HCEC 1CT (cell line): ENCODE results near the gene BTNL2.
A peak's percentile ranks its signal among the peaks of the same experiment; 100 is the strongest.
"Not testable (repeated sequence)": the region's sequence is repeated elsewhere in the genome, so short reads cannot be mapped to it uniquely, and the experiment has no call there.

Source experiments
- DNase-seq: peaks from one replicate; pipeline ENCODE4 v3.0.0-alpha.2; 2017

BTNL2 gene, protein sequence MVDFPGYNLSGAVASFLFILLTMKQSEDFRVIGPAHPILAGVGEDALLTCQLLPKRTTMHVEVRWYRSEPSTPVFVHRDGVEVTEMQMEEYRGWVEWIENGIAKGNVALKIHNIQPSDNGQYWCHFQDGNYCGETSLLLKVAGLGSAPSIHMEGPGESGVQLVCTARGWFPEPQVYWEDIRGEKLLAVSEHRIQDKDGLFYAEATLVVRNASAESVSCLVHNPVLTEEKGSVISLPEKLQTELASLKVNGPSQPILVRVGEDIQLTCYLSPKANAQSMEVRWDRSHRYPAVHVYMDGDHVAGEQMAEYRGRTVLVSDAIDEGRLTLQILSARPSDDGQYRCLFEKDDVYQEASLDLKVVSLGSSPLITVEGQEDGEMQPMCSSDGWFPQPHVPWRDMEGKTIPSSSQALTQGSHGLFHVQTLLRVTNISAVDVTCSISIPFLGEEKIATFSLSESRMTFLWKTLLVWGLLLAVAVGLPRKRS

DNA sequence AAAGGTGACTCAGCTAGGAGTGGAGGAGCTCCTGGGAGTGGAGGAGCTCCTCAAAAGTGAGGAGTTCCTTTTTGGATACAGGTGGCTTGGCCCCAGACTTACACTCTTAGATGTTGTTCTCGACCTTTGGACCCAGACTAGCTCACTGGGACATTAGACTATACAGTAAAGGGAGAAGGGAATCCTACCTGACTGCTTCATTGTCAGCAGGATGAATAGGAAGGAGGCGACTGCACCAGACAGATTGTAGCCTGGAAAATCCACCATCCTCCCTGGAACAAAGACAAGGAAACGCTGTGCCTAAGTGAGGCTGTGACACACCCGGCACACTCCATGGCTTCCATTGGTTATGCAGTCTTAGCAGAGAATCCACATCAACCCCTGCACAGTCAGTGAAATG, at the start of gene BTNL2:
Gene BTNL2 (minus strand): TSS at position 325 of the 400 bp plus-strand sequence. CDS start 58 bp downstream, at position 267.
- DNase-seq = no peak

DNA sequence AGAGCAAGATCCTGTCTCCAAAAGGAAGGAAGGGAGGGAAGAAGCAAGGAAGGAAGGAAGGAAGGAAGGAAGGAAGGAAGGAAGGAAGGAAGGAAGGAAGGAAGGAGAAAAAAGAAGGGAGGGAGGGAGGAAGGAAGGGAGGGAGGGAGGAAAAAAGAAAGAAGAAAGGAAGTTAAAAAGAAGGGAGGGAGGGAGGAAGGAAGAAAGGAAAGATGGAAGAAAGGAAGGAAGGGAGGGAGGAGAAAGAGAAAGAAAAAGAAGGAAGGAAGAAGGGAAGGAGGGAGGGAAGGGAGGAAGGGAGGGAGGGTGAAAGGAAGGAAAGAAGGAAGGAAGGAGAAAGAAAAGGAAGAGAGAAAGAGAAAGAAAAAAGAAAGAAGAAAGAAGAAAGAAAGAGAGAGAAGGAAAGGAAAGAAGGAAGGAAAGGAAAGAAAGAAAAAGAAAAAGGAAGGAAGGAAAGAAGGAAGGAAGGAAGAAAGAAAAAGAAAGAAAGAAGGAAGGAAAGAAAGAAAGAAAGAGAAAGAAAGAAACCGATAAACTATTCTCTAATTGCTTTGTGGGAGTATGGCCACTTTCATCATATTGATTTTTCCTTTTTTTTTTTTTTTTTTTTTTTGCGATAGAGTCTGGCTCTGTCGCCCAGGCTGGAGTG, 42.2 kb upstream of the BTNL2 start:
- DNase-seq = no peak

DNA sequence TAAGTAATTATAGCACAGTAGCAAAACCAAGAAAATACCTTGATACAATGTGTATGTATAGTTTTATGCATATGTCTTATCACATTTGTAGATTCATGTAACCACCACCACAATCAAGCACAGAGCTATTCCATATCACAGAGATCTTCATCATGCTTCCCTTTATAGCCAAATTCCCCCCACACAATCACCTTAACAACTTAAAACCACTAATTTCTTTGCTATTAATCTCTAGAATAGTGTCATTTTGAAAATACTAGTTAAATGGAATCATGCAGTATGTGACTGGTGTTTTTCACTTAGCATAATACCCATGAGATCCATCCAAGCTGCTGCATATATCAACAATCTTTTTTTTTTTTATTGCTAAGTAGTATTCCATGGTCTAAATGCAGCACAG, 41.0 kb upstream of the BTNL2 start:
- no peak for DNase-seq

DNA sequence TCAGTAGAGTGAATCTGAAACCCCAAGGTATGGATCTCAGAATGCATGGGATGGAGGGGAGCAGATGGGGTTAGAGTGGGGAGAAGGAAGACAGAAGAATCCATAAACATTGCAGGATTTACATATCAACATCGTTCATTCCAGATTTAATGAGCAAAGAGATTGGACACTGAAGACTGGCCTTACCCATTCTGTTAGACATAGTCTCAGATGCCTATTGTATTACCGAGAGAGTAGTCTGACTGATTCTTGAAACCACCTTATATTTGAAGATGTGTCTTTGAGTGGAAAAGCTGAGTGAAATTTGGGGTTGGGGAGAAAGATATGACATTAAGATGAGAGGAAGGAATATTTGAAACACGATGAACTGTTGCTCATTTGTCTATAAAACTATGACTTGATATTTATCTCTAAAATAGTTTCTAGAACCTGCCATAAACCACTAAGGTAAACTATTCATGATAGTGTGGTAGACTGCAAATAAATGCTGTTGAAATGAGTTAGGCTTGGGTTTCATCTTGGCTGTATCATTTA, 38.4 kb upstream of the BTNL2 start:
- no peak for DNase-seq

DNA sequence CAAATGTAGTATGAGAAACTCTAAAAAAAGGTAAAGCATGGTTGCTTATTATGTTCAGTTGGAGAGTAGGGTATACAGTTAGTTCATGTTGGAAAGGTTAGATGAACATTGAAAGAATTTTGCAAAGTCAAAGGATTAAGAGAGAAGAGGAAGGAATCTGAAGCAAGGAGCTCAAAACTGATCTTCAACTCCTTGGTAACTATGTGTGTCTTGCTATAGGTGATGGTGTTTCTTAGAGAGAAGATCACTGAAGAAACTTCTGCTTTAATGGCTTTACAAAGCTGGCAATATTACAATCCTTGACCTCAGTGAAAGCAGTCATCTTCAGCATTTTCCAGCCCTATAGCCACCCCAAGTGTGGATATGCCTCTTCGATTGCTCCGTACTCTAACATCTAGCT, 37.5 kb upstream of the BTNL2 start:
- DNase-seq = no peak

DNA sequence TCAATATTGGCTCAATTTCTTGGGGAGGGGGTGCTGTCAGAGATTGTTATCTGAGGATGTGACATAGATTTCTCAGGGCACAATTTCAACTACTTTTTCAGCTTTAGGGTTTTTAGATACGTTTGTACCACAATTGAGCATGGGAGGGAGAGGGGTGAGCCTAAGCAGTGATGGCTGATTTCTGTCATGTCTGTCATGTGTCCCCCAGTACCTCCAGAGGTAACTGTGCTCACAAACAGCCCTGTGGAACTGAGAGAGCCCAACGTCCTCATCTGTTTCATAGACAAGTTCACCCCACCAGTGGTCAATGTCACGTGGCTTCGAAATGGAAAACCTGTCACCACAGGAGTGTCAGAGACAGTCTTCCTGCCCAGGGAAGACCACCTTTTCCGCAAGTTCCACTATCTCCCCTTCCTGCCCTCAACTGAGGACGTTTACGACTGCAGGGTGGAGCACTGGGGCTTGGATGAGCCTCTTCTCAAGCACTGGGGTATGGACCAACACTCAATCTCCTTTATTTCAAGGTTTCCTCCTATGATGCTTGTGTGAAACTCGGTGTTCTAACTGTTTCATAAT, 36.1 kb upstream of the BTNL2 start:
- no peak for DNase-seq

DNA sequence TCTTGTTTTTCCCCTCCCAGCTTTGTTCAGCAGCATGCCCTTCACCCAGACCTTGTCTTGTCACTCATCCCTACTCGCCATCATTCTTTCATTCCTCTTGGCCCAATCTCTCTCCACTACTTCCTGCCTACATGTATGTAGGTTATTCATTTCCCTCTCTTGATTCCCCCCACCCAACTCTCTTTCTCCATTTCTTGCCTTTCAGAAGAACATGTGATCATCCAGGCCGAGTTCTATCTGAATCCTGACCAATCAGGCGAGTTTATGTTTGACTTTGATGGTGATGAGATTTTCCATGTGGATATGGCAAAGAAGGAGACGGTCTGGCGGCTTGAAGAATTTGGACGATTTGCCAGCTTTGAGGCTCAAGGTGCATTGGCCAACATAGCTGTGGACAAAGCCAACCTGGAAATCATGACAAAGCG, 35.3 kb upstream of the BTNL2 start:
- DNase-seq = no peak

DNA sequence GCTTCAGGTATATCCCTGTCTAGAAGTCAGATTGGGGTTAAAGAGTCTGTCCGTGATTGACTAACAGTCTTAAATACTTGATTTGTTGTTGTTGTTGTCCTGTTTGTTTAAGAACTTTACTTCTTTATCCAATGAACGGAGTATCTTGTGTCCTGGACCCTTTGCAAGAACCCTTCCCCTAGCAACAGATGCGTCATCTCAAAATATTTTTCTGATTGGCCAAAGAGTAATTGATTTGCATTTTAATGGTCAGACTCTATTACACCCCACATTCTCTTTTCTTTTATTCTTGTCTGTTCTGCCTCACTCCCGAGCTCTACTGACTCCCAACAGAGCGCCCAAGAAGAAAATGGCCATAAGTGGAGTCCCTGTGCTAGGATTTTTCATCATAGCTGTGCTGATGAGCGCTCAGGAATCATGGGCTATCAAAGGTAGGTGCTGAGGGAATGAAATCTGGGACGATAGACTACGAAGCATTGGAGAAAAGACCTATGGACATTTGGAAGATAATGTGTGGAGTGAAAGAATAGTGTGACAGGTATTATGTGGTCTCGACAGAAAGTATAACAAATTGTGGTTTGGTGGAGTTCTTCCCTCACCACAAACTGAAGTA, 32.7 kb upstream of the BTNL2 start, which contains the start of gene HLA-DRA:
Gene HLA-DRA (plus strand): TSS at position 286 of the 613 bp plus-strand sequence. CDS start 64 bp downstream, at position 350.
- peak; percentile 20 for DNase-seq

DNA sequence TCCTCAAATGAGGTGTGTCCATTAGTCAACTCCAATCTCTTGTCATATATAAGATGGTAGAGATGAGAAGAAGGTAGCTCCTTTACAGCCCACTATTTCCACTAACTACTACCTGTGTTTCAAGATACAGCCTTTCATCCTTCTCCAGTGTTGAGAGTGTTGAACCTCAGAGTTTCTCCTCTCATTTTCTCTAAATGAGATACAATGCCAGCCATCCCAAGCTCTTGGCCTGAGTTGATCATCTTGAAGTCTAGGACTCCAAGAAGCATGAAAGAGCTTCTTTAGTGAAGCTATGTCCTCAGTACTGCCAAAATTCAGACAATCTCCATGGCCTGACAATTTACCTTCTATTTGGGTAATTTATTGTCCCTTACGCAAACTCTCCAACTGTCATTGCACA, 32.2 kb upstream of the BTNL2 start:
- DNase-seq = no peak

DNA sequence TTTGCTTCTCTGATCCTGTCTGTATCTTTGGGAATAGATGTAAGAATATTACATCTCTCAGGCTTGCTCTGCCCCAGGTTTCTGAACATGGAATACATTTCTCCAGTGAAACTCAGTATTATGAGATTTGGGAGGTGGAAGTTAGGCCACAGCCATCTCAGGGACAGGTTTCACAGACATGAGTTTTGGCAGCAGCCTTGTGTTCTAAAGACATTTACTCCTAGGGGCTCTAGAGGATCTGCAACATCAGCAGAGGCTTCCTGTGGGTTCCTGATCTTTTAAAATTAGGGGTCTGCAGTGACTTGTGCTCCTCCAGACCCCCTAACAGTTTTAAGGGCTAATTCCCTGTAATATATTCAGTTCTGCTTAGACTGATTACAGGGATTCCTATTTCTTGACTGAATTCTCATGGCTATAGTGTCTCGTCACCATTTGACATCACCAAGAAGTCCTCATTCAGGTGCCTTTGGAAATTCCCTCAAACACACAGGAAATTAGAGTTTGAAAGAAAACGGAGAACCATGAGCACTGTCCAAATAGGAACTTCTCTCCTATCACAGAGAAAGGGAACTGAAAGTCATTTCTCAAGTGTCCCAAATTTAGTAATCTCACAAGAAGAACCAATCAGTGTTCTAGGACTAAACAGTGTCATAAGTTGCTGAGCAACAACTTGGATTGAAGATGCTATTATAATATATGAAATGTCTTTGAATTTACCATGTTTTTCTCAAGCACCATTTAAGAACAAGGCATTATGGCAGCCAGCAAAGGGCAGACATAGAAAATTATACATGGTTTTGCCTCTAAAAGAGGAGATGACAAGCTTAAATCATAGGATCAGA, 30.2 kb upstream of the BTNL2 start:
- DNase-seq = peak; percentile 4

DNA sequence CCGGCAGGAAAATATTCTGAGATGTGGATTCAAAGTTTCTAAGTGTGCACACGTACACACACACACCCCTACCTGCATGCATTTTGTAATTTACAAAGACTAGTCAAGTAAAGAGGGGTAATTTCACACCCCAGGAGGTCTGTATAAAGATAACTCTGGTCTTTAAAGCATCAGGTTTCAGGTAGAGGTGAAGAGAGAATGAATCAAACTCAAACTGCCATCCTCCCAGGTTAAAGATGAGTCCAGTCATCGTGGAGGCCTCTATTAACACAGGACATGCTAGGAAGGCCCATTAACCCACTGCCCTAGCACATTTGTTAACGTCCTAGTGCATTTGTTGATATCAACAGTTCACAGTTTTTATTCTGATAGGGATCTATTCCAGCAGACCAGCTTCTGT, 29.2 kb upstream of the BTNL2 start:
- DNase-seq = no peak

DNA sequence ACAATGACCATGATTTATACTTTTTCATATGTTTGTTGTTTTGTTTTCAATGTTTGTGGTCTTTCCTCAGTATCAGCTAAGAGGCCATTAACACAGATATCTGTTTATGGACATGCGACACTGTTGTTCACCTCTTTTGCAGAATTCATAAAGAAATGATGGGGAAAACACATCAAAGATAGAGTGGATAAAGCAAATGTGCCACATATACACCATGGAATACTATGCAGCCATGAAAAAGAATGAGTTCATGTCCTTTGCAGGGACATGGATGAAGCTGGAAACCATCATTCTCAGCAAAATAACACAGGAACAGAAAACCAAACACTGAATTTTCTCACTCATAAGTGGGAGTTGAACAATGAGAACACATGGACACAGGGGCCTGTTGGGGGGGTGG, 27.0 kb upstream of the BTNL2 start:
- DNase-seq = not testable (repeated sequence)

DNA sequence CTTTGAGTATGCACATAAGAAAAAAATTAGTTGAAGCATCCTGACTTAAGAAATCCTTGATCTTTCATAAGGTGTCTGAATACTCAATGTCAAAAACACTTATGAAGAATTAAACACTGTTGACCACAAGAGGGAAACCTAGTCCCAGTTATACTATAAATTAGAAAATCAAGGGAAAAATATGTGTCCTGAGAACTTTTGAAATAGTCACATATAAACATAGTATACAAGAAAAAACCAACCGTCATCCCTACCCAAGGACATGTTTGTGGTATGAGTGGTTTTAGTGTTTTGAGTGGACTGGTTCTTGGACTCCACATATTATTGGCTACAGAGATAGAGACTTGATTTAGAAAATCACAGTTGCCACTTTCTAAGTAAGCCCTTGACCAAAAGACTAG, 25.1 kb upstream of the BTNL2 start:
- DNase-seq = peak; percentile 19

DNA sequence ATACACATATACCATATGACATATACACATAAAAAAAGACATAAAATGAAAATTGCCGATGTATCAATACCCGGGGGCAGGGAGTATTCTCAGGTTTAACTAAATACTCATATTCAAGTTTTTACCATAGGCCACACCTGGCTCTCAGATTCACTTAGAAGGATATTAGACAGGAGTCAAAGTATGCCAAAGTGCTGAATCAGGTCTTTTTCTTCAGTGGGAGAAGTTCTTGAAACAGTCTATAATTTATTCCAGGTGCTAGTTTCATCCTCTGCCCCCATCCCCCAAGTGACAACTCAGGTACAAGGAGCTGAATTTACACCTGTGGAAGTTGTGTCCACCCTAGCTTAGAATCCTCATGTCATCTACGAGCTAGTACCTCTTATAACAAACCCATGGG, 24.2 kb upstream of the BTNL2 start:
- DNase-seq = no peak

DNA sequence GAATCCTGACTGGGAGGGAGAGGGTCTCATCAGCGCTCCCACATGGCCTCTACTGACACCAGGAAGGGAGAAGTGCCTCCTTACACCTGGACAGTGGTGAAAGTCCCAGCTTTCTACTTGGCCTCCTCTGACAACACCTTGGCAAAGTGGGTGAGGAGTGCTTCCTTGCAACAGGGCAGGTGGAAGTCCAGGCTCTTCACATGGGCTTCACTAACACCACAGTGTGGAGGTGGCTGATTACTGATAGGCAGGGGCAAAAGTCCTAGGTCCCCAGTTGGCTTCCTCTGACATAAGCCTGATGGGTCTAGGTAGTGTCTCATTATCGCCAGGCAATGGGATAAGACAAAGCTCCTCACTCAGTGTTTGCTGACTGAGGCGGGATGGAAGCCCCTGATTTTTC, 23.2 kb upstream of the BTNL2 start:
- DNase-seq = no peak

DNA sequence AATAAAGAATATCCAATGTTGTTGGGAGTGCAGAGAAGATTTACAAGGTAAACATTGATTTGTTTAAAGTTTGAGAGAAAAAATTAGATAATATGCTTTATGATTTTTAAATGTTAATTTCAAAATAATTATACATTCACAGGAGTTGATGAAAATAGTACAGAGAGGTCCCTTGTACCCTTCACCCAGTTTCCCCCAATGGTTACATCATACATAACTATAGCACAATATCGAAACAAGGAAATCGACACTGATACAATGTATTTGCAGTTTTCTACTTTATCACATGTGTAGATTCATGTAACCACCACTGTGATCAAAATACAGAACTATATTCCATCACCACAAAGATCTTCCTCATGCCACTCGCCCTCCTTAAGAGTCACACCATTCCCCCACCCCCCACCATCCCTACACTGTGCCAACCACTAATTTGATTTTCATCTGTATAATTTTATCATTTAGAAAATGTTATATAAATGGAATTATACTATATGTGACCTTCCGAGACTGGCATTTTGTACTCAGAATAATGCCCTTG, 21.0 kb upstream of the BTNL2 start:
- no peak for DNase-seq

DNA sequence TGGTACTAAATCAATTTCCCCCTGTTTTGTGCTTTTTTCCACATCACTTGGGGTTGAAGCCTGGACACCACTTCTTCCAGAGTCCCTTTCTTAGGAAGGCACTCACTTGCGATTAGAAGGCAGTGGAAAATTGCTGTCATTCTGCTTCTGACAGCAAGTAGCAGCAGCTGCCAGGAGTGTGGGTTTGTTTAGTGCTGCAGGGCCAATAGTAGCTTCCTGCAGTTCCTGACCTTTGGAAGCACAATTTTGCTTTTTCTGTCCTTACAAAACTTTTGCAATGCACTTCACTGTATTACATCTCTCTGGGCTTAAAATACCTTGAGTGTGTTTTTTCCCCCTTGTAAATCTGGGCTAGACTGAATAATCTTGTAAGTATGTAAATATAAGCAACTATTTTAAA, 20.2 kb upstream of the BTNL2 start:
- no peak for DNase-seq

DNA sequence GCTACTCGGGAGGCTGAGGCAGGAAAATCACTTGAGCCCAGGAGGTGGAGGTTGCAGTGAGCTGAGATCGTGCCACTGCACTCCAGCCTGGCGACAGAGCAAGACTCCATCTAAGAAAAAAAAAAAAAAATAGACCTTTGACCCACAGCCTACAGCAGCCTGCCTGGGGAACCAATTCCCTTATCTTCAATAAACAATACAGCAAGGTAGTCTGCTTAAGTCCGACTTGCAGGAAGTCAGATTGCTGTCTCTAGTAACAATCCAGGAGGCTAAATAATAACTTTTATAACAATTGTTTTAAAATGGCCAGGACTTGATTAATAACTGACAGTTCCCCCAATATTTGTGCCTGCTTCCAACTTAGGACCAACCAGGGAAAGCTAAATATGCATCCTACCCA, 19.4 kb upstream of the BTNL2 start:
- DNase-seq = no peak

DNA sequence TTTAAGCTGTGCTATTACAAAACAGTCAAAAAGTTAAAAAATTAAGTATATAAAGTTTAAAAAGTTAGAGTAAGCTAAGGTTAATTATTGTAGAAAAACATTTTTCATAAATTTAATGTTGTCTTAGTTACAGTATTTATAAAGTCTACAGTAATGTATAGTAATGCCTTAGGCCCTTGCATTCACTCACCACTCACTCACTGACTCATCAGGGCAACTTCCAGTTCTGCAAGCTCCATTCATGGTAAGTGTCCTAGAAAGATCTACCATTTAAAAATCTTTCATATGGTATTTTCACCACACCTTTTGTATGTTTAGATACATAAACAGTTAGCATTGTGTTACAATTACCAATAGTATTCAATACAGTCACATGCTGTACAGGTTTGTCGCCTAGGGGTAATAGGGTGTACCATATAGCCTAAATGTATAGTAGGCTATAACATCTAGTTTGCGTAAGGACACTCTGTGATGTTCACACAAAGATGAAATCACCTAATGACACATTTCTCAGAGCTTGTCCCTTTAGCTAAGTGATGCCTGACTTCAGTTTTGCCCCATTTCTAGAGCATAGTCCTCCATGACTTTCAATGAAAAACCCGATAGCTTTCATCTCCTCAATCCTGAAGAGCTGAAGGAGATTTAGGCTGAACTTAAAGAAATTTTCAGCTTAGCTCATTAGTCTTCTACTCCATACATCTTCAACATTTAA, 17.8 kb upstream of the BTNL2 start:
- DNase-seq = no peak

DNA sequence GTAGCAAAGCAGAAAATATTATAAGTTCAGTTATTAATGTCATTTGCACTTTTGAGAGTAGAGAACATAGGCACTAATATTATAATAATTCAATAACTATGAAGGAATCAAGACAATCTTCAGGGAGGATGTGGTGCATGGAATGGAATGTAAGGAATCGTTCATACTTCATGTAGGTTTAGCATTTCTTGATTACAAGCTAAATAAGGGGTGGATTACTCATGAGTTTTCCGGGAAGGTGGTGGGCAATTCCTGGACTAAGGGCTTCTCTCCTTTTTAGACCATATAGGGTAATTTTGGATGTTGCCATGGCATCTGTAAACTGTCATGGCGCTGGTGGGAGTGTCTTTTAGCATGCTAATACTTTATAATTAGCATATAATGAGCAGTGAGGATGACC, 9.1 kb upstream of the BTNL2 start:
- DNase-seq = no peak

DNA sequence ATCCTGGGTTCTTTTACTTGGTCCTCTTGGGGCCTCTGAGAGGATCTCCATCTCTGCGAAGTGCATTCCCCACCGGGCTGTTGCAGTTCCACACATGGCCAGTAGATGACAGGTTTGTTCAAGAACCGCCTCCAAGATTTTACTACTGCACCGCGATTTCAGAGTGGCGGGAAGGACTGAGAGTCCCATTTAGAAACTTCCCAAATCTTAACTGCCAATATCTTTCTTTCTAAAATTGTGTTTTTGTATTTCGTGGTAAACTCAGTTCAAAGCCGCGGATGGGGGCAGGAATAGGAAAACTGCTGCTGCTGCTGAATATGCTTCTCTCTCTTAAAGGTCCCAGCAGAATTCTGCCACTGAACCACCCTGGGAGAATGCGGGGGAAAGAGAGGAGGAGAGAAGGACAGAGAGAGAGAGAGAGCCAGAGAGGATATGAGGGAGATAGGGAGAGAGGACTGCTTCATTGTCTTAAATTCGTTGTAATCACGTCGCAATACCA, 8.6 kb upstream of the BTNL2 start:
- DNase-seq = peak; percentile 60
